Suppressor macrophage (primary cell): ENCODE data around the gene FLNA.

Experiments
- DNase-seq, 4 experiments: peaks; one replicate each; pipeline ENCODE4 v3.0.0-alpha.2; 2020 to 2022

Gene FLNA

DNA sequence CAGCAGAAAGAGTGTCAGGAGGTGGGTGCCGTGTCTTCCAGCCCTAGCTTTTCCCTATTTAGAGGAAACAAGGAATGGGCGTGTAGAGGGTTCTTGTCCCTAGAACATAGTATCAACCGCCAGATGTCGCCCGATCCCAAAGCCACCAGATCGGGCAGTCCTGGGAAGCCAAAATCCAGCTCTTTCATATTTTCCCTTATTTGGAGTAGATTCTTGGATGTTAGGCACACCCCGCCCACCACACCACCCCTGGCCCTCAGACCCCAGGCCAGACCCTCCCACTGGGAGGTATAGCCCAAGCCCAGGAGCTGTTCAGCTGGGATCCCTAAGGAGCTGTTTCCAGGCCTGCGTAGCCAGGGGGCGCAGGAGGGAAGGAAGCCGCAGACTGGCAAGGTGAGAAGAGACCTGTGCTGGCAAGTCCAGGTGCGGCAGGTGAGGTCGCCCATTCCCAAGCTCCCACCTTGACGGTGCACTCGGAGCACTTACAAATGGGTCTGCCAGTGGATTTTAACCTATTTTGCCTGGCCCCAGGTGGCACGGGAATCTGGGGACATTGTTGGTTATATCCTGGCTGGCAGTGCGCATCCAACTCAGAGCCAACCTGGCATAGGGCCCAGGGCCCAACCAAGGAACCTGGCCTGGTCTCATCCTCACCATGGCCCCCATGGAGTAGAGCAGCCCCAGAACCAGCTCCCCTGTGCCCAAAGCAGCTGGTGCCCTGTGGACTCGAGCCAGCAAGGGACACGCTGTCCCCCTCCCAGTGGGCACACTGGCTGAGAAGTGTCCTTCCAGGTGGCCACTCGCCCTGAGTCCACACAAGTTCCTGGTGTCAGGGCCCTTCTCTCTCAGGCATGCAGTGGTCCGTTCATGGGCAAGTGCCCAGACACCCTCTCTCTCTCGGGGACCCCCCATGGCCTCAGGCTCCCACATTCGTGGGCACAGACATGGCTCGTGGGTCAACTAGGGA, 811 bp downstream of the FLNA start:
- DNase-seq, result peak; percentile 58 to 75 (median 69)

GRCh38 chrX:154372612-154373022, 1.8 kb downstream of the FLNA start:
- DNase-seq, result peak in 3 of 4 experiments; percentile 25 to 51 (median 33)

DNA sequence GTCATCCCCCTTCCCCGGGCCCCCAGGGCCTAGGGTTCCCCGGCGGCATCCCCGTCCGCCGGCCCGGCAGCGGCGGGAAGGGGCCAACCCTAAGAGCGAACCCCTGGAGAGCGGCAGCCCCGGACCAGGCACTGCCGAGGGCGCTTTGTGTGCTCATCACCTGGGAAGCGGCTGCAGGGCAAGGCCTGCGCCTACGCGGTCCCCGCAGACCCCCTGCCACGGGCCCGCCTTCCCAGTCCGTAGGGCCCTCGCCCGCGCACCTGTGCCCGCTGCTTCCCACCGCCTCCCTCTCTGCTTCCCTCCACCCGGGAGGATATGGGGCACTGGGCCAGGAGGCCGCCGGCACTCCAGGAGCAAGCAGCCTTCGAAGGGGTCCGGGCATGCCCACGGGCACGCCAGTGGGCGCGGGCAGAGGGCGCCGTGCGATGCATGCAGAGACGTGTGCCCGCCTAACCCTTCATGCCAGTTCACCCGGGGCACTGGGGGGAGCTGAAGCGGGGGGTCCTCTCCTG, 2.6 kb downstream of the FLNA start:
- no peak for DNase-seq

GRCh38 chrX:154371017-154371788, 3.2 kb downstream of the FLNA start:
- DNase-seq, result peak; percentile 92 to 97 (median 96)

GRCh38 chrX:154370300-154371016, 4.0 kb downstream of the FLNA start:
- peak in 2 of 4 experiments; percentile 34 to 45 for DNase-seq

DNA sequence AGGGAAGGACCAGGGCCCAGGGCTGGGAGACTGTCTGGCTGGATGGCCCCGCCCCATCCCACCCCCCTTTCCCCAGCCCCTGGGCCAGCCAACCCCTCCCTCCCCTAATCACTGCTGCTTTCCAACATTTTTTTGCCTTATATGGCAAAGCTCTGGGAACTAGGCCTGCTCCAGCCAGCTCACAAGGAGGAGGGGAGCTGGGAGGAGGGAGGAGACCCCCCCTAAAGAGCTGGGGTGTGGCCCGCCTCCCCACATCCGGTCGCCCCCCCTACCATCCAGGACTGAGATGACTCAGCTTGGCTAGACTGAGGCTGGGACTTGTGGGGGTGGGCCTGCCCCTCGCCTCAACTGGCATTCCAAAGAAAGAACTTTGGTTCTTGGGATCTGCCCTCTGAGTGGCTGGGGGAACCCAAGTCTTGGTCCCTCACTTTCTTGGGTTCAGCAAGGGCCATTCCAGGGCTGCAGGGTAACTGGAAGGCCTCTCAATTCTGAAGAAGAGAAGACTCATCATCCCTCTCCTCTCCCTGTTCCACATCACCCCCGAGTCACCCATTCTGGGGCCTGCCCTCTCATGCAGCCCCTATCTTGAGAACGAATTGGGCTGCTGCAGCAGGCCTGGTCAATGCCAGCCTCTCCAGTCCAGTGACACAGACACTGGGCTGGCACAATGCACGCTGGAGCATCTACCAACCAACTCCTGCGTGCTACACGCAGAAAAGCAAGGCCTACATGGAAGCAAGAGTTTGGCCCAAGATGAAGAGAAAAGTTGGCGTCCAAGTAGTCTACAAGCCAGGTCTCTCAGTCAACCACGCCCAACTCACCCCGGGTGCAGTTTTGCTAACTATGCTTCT, 4.8 kb downstream of the FLNA start:
- peak; percentile 62 to 87 (median 82) for DNase-seq

DNA sequence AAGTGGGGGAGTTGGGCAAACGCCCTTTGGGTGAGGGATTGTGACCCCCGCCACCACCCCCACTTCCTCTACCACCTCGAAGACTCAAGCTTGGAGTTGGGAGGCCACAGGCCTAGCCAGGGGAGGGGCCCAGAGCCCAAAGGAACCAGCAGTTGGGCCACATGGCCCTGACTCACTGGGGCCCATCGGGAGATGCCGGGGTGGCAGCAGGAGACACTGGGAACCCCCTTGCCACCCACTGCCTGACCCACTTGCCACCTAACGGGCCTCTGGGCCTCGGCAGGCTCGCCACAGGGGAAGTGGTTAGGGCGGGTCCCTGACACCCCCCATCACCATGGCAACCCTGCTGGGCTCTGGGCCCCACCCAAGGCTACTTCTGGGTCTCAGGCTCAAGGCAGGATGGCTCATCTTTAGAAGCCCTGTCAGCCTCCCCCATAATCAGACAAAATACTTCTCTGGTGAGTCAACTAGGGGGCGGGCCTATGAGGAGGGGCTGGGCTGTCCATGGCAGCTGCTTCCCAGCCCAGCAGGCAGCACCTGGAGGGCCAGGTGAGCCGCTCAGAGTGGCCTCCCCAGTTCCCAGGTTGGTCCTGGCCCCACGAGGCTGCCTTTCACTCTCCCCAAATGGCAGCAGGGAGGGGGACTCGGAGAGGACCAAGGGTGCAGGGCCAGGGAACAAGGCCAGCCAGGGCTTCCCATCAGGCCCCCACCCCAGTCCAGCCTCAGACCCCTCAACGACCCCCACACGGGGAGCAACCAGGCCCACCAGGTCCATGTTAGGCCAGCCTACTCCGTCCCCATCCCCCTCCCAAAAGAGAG, 5.6 kb downstream of the FLNA start:
- DNase-seq, result peak; percentile 93 to 97 (median 96)

DNA sequence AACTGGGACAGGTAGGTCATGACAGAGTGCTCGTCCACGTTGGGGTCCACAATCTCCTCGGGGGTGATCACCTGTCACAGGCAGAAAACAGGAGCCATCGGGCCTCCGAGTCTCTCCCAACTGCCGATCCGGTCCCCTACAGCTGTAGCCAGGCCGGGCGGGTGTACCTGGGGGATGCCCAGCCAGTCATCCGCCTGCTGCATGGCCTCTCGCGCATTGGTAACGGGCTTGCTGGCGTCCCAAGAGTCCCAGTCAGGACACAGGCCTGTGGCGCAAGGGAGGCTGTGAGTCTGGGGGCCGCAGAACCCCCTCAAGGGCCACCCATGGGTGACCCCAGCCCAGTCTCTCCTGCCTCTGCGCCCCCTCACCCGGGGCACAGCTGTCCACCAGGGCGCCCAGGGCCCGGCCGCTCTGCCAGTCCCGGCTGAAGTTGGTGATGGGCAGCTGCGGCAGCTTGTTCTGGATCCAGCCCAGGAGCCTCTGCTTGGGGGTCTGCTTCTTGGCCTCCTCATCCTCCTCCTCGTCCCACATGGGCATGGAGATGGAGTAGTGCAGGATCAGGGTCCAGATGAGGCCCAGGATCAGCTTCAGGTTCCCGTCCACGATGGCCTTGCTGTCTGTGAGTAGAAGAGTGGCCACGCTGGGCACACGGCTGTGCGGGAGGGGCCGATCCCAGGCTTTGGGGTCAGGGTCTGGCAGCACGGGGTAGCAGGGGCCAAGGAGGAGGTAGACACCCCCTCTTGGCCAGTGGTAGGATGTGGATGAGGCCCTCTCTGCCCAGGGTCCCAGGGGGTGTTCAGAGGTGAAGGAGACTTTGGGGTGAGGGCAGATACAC, 6.7 kb downstream of the FLNA start:
- DNase-seq, result no peak

DNA sequence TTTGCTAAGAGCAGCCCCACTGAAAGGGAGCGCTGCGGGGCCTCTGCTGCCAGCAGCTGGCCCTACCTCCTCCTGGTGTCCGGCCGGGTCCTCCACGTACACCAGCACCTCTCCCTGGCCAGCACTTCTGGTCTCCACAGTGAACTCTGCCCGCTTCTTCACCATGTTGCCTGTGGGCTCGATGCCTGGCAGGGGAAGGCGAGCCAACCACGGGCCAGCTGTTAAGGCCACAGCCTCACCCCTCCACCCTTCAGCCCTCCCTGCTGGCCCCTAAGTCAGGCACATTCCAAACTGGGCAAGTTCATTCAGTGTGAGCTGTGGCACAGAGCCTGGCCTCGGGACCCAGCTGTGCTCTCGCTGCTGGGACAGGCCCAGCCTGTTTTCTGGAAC, 7.8 kb downstream of the FLNA start:
- DNase-seq, result no peak

DNA sequence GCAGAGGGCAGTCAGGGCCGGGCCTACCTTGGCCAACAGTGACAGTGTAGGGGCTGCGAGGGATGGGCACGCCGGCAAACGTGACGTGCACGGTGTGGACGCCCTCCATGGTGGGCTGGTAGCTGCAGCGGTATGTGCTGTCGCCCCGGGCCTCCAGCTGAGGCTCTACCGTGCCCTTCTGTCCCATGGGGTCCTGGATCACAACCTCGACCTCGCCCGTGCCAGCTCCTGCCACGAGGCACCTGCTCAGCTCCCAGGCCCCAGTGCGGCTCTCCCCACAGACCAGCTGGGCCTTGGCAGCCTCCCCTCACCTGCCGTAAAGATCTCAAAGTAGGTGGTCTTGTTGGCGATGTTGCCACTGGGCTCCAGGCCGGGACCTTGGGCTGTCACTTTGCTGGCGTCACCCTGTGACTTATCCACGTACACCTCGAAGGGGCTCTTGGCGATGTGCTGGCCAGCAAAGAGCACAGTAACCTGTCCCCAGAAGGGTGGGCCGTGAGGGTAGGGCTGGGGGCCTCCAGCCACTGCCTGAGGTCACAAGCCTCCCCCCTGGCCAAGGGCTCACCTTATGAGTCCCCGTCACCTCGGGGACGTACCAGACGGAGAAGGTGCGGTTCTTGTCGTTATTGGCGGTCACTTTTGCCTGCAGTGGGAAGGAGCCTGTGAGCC, 8.3 kb downstream of the FLNA start:
- no peak for DNase-seq

DNA sequence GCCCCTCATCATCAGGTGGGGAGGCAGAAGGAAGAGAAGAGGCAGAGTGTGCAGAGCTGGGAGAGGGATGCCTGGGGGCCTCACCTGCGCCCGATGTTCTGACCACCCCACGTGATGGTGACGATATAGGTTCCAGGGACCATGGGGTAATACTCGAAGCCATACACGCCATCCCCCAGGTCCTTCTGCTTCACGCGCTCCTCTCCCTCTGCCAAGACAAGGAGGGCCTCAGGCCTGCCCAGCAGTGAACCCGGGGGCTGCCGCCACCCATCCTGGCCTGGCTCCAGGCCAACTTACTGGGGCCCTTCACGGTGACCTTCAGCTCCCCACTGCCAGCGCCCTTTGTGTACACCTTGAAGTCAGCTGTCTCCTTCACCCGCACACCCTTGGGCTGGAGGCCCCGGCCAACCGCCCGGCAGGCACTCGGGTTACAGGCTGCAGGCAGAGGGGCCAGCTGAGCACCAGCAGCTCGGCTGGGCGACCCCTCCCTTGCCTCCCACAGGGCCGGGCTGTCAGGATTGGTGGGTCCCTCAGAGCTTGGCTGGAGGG, 9.3 kb downstream of the FLNA start:
- no peak for DNase-seq

GRCh38 chrX:154363706-154364439, 10.6 kb downstream of the FLNA start:
- DNase-seq, result no peak

DNA sequence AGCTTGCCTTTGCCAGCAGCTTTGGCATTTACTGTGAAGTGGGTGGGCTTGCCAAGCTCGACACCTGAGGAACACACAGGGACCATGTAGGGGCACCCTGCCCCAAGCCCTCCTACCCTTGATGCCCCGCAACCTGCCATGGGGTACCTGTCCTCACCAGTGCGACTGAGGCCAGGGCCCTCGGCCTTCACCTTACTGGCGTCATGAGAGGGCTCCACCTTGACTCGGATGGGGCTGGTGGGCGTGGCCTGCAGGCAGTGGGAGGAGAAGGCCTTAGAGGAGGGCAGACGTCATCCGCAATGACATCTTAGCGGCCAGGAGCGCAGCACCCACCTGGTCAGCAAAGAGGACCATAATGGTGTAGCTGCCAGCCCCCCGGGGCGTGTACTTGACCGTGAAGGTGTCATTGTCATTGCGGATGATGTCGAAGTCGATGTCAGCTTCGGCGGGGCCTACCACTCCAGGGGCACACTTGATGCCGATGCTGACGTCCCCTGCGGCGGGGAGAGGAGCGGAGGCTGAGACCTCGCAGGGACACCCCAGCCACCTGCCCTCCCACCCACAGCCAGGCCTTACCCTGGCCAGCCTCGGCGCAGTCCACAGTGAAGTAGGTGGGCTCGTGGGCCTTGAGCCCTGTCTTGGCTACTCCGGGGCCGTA, 12.2 kb downstream of the FLNA start:
- DNase-seq, result no peak

DNA sequence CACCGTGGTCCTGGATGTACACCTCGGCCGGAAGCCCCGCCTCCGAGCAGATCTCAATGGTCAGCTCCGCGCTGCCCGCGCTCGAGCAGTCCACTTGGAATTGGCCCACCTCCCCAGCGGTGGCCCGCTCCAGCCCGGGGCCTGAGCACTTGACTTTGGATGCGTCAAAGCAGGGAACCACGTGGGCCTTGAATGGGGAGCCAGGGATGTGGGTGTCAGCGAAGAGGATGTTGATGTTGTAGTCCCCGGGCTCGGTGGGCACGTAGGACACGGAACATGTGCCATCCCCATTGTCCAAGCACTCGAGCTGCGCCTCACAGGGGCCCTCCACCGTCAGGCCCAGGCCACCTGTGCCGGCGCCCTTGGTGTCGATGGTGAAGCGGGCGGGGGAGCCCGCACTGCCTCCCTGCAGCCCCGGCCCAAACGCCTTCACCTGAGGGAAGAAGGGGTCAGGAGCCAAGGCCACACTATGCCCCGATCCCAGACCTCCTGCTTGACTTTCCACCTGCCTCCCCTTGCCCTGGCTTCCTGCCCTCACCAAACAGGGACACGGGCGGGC, 14.2 kb downstream of the FLNA start:
- no peak for DNase-seq

GRCh38 chrX:154359362-154360154, 14.9 kb downstream of the FLNA start:
- no peak for DNase-seq

DNA sequence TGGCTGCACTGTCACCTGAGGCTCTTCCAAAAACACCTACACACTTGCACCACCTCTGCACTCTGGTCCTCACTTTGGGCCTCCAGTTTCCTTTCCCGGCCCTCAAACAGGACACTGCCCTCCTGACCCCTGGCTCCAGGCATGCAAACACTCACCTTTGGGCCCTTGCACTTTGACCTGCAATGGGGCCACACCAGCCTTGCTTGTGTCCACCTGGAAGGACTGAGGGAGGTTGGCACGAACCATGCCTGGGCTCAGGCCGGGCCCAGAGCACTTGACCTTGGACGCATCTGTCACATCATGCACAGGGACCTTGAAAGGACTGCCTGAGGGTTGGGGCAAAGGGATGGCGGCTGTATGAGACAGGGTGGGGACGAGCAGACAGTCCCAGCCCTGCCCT, 15.6 kb downstream of the FLNA start:
- DNase-seq, result no peak
